ENCODE data around the gene POU2F2. TPM values are rescaled to one million over a fixed set of nuclear protein-coding genes. Genes with fewer than 3 reads are reported as not detected.

Gene POU2F2
- total and polyA plus RNA-seq, 2 donors (not counting 3 experiments of a cell fraction or from before 2014, with no cell fraction given) = 4.0 to 4.1 TPM

- Histone ChIP-seq H2AFZ (ENCODE audit: low read depth, low read length) (no peak overlapping the region), H3K27me3 (ENCODE audit: control insufficient read depth in 2 of 2, insufficient read depth in 2 of 2, low read length in 2 of 2) (peaks cover 15 to 20% of the 10 kb centered on the region in 2 experiments), H3K36me3 (ENCODE audit: control insufficient read depth in 2 of 2, extremely low read depth in 1 of 2, insufficient read depth in 2 of 2, low read length in 2 of 2) (no peaks in the 10 kb centered on the region), H3K79me2 (ENCODE audit: control insufficient read depth, insufficient read depth, low read length) (no peaks in the 10 kb centered on the region), H3K27ac (ENCODE audit: insufficient read depth, low read depth, low read length) (no peak overlapping the region), H3K9me3 (replicated peaks; ENCODE audit: control insufficient read depth, insufficient read depth, low read length) (no peaks in the 10 kb centered on the region), H3K9me1 (replicated peaks; ENCODE audit: control insufficient read depth, extremely low read depth, insufficient read depth, low read length) (no peaks in the 10 kb centered on the region), H3K4me3 (replicated peaks in 1 of 3; ENCODE audit: insufficient read depth in 1 of 3, low read depth in 1 of 3, low read length in 3 of 3) (no peak overlapping the region), H3K4me1 (ENCODE audit: control insufficient read depth, extremely low read depth, insufficient read depth, low read length) (no peaks in the 10 kb centered on the region), H3K4me2 (ENCODE audit: insufficient read depth, low read length) (no peak overlapping the region), H4K20me1 (replicated peaks; ENCODE audit: control insufficient read depth, extremely low read depth, insufficient read depth, low read length) (no peaks in the 10 kb centered on the region), H3K9ac (replicated peaks; ENCODE audit: extremely low read depth, insufficient read depth, low read length) (no peak overlapping the region)
- no peak for TF ChIP-seq GATA2 (IDR thresholded peaks at IDR 0.05; ENCODE audit: insufficient read depth, insufficient read length, low read depth, low read length)
- TF ChIP-seq FOS (IDR thresholded peaks at IDR 0.05; ENCODE audit: borderline replicate concordance, insufficient read depth, low read length) = no peak
- TF ChIP-seq EZH2 (IDR thresholded peaks at IDR 0.05; ENCODE audit: borderline replicate concordance, low read depth, low read length, severe bottlenecking) = no peak
- TF ChIP-seq CTCF (IDR thresholded peaks at IDR 0.05; ENCODE audit: extremely low read depth in 1 of 2, insufficient read depth in 1 of 2, low read depth in 1 of 2, low read length in 2 of 2) = no peak
- TF ChIP-seq MAX (IDR thresholded peaks at IDR 0.05; ENCODE audit: insufficient read depth, insufficient read length) = no peak
- no peak for TF ChIP-seq POLR2A (IDR thresholded peaks at IDR 0.05; ENCODE audit: low read depth, low read length)
- no peak for TF ChIP-seq POLR2AphosphoS5 (IDR thresholded peaks at IDR 0.05; ENCODE audit: insufficient read depth, low read depth, low read length)
- no peak for TF ChIP-seq JUN (IDR thresholded peaks at IDR 0.05; ENCODE audit: borderline replicate concordance, insufficient read depth, insufficient read length, low read depth)
- TF ChIP-seq MYC (IDR thresholded peaks at IDR 0.05; ENCODE audit: low read depth, low read length) = no peak
- BruUV-seq (replicated peaks) = no TSS peak
- FAIRE-seq (no peak), DNase-seq (ENCODE audit: low read depth, low spot score) (no peak)
- dilution Hi-C loops (cut with MboI; ENCODE audit: extremely low pct_ligation_motif_present, low sequenced_read_pairs) (no loop called here), intact Hi-C loops (cut with micrococcal nuclease) (no loop called here)
- POLR2A ChIA-PET = no interaction called here
- CTCF ChIA-PET = interaction anchor here (0.8 kb wide), 1 partner anchor 12 kb away, joined by 3 read pairs; no protein-coding TSS in a partner anchor
These were observed 16.0 kb upstream of the POU2F2 start for GRCh38 chr19:42148266-42148665.
